ENCODE measurements around the gene LYPD6B.
A peak's percentile ranks its signal among the peaks of the same experiment; 100 is the strongest.

The LYPD6B gene

GRCh38 chr2:149038442-149039212, at the start of gene LYPD6B:
TSS of gene LYPD6B (plus strand) at chr2:149038699. CDS start at chr2:149130949, 92,250 bp downstream.
- peak; percentile 67 for DNase-seq (ENCODE audit: low spot score)

GRCh38 chr2:148989882-148990493, 48.5 kb upstream of the LYPD6B start:
- peak; percentile 83 for DNase-seq (ENCODE audit: low spot score)

- DNase-seq (ENCODE audit: low spot score) = no peak
Observed at GRCh38 chr2:148990968-148991367, 47.5 kb upstream of the LYPD6B start.

- no peak for DNase-seq (ENCODE audit: low spot score)
Observed at GRCh38 chr2:148992448-148992847, 46.1 kb upstream of the LYPD6B start.

GRCh38 chr2:148993351-148993750, 45.1 kb upstream of the LYPD6B start:
- DNase-seq (ENCODE audit: low spot score) = no peak

- DNase-seq (ENCODE audit: low spot score) = no peak
Observed at GRCh38 chr2:148994341-148994740, 44.2 kb upstream of the LYPD6B start.

- no peak for DNase-seq (ENCODE audit: low spot score)
Observed at GRCh38 chr2:148996805-148997204, 41.7 kb upstream of the LYPD6B start.

- DNase-seq (ENCODE audit: low spot score) = no peak
Observed at GRCh38 chr2:148998165-148998830, 40.2 kb upstream of the LYPD6B start.

- no peak for DNase-seq (ENCODE audit: low spot score)
Observed at GRCh38 chr2:148998831-148999200, 39.7 kb upstream of the LYPD6B start.

GRCh38 chr2:148999451-148999921, 39.0 kb upstream of the LYPD6B start:
- DNase-seq (ENCODE audit: low spot score) = peak; percentile 21

GRCh38 chr2:149000158-149000938, 38.2 kb upstream of the LYPD6B start:
- peak; percentile 44 for DNase-seq (ENCODE audit: low spot score)

GRCh38 chr2:149001496-149001895, 37.0 kb upstream of the LYPD6B start:
- DNase-seq (ENCODE audit: low spot score) = no peak

GRCh38 chr2:149002378-149002890, 36.1 kb upstream of the LYPD6B start:
- DNase-seq (ENCODE audit: low spot score) = no peak

GRCh38 chr2:149002891-149003740, 35.4 kb upstream of the LYPD6B start:
- DNase-seq (ENCODE audit: low spot score) = peak; percentile 24

- DNase-seq (ENCODE audit: low spot score) = peak; percentile 82
Observed at GRCh38 chr2:149004836-149005235, 33.7 kb upstream of the LYPD6B start.

GRCh38 chr2:149005471-149006077, 32.9 kb upstream of the LYPD6B start:
- peak; percentile 27 for DNase-seq (ENCODE audit: low spot score)

- DNase-seq (ENCODE audit: low spot score) = no peak
Observed at GRCh38 chr2:149006883-149007543, 31.5 kb upstream of the LYPD6B start.

- DNase-seq (ENCODE audit: low spot score) = no peak
Observed at GRCh38 chr2:149008381-149008780, 30.1 kb upstream of the LYPD6B start.

- DNase-seq (ENCODE audit: low spot score) = no peak
Observed at GRCh38 chr2:149009576-149010461, 28.7 kb upstream of the LYPD6B start.

All from AG20443 (cell line).